ENCODE measurements around the gene FKBP14.
"Not testable (repeated sequence)": the region's sequence is repeated elsewhere in the genome, so short reads cannot be mapped to it uniquely, and the experiment has no call there.

Gene FKBP14

GRCh38 chr7:29971566-29972314, 54.8 kb downstream of the FKBP14 start:
- no peak overlapping the region for H3K9ac ChIP-seq (ENCODE audit: low read depth, low read length)
- no peaks in the 10 kb centered on the region for H3K9me3 ChIP-seq (ENCODE audit: control insufficient read depth, insufficient read depth, low read length)
- H3K36me3 ChIP-seq (ENCODE audit: insufficient read depth, low read length): no peaks in the 10 kb centered on the region; the same call in 1 of the 2 replicates
- peaks cover 15% of the 10 kb centered on the region for H3K4me1 ChIP-seq (ENCODE audit: insufficient read depth, low read length)

- Histone ChIP-seq H3K9ac (ENCODE audit: low read depth, low read length) (no peak overlapping the region), H3K4me1 (ENCODE audit: insufficient read depth, low read length) (peaks cover 13% of the 10 kb centered on the region; the same call in 1 of the 2 replicates), H3K9me3 (ENCODE audit: control insufficient read depth, insufficient read depth, low read length) (no peaks in the 10 kb centered on the region), H3K36me3 (ENCODE audit: insufficient read depth, low read length) (no peaks in the 10 kb centered on the region; the same call in 1 of the 2 replicates)
Observed at GRCh38 chr7:29970158-29970557, 56.3 kb downstream of the FKBP14 start.

GRCh38 chr7:29969738-29970137, 56.8 kb downstream of the FKBP14 start:
- Histone ChIP-seq H3K36me3 (ENCODE audit: insufficient read depth, low read length) (no peaks in the 10 kb centered on the region; the same call in 1 of the 2 replicates), H3K9ac (ENCODE audit: low read depth, low read length) (no peak overlapping the region), H3K4me1 (ENCODE audit: insufficient read depth, low read length) (peaks cover 13% of the 10 kb centered on the region; the same call in 1 of the 2 replicates), H3K9me3 (ENCODE audit: control insufficient read depth, insufficient read depth, low read length) (no peaks in the 10 kb centered on the region)

- H3K36me3 ChIP-seq (ENCODE audit: insufficient read depth, low read length): no peaks in the 10 kb centered on the region; the same call in 1 of the 2 replicates
- H3K4me1 ChIP-seq (ENCODE audit: insufficient read depth, low read length): peaks cover 13% of the 10 kb centered on the region; the same call in 1 of the 2 replicates
- H3K9ac ChIP-seq (ENCODE audit: low read depth, low read length): no peak overlapping the region
- no peaks in the 10 kb centered on the region for H3K9me3 ChIP-seq (ENCODE audit: control insufficient read depth, insufficient read depth, low read length)
Observed at GRCh38 chr7:29968683-29969395, 57.7 kb downstream of the FKBP14 start.

- peaks cover 2% of the 10 kb centered on the region for H3K36me3 ChIP-seq (ENCODE audit: insufficient read depth, low read length)
- peaks cover 5% of the 10 kb centered on the region; the same call in 1 of the 2 replicates for H3K4me1 ChIP-seq (ENCODE audit: insufficient read depth, low read length)
- H3K9ac ChIP-seq (ENCODE audit: low read depth, low read length): no peak overlapping the region
- no peaks in the 10 kb centered on the region for H3K9me3 ChIP-seq (ENCODE audit: control insufficient read depth, insufficient read depth, low read length)
Observed at GRCh38 chr7:29965030-29965429, 61.5 kb downstream of the FKBP14 start.

- Histone ChIP-seq H3K9me3 (ENCODE audit: control insufficient read depth, insufficient read depth, low read length) (no peaks in the 10 kb centered on the region), H3K9ac (ENCODE audit: low read depth, low read length) (no peak overlapping the region), H3K36me3 (ENCODE audit: insufficient read depth, low read length) (peaks cover 5% of the 10 kb centered on the region; the same call in 1 of the 2 replicates), H3K4me1 (ENCODE audit: insufficient read depth, low read length) (peaks cover 3% of the 10 kb centered on the region)
Observed at GRCh38 chr7:29962035-29962434, 64.5 kb downstream of the FKBP14 start.

- H3K36me3 ChIP-seq (ENCODE audit: insufficient read depth, low read length): not testable (repeated sequence)
Observed at GRCh38 chr7:29961611-29962010, 64.9 kb downstream of the FKBP14 start.

More at GRCh38 chr7:29961611-29962010, 64.9 kb downstream of the FKBP14 start:
- not testable (repeated sequence) for H3K9ac ChIP-seq (ENCODE audit: low read depth, low read length); H3K4me1 ChIP-seq (ENCODE audit: insufficient read depth, low read length); H3K9me3 ChIP-seq (ENCODE audit: control insufficient read depth, insufficient read depth, low read length)
